Activated CD4-positive, alpha-beta T cell treated with anti-CD3 and anti-CD28 coated beads, Interleukin-10, Interleukin-2, amounts not matched to agents 100 ng/mL and 50 ng/mL, durations not matched to agents 16 hours and 8 hours (primary cell): ENCODE data around the gene MRPL28.
A peak's percentile ranks its signal among the peaks of the same experiment; 100 is the strongest.
"Not testable (repeated sequence)": the region's sequence is repeated elsewhere in the genome, so short reads cannot be mapped to it uniquely, and the experiment has no call there.

Experiments used
- DNase-seq: peaks from one replicate; pipeline ENCODE4 v3.0.0-alpha.2; 2020

Gene MRPL28

DNA sequence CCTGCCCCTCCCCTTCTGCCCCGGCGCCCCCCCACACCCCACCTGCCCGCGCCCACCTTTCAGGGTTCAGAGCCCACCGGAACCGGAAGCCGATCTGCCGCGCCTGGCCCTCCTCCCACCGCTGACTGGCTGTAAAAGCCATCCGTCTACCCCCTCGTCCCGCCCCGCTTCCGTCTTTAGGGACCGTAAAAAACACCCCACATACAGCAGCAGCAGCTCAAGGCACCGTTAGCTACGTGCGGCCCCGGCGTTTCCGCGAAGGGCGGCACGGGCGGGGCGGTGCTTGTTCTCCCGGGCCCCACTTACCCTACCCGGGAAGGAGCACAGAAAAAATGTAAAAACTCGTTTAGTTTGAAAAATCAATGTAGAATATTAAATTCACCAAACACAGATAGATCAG lies at the start of gene MRPL28:
Gene MRPL28, minus strand, starts transcription at position 96 of the 400 bp plus-strand sequence. CDS start 320 bp downstream, outside the sequence.
- DNase-seq = peak; percentile 96

DNA sequence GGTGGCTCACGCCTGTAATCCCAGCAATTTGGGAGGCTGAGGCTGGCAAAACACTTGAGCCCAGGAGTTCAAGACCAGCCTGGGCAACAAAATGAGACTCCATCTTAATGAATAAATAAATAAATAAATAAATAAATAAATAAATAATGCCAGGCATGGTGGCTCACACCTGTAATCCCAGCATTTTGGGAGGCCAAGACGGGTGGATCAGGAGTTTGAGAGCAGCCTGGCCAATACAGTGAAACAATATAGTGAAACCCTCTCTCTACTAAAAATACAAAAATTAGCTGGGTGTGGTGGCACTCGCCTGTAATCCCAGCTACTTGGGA lies 44.8 kb upstream of the MRPL28 start:
- DNase-seq = not testable (repeated sequence)

DNA sequence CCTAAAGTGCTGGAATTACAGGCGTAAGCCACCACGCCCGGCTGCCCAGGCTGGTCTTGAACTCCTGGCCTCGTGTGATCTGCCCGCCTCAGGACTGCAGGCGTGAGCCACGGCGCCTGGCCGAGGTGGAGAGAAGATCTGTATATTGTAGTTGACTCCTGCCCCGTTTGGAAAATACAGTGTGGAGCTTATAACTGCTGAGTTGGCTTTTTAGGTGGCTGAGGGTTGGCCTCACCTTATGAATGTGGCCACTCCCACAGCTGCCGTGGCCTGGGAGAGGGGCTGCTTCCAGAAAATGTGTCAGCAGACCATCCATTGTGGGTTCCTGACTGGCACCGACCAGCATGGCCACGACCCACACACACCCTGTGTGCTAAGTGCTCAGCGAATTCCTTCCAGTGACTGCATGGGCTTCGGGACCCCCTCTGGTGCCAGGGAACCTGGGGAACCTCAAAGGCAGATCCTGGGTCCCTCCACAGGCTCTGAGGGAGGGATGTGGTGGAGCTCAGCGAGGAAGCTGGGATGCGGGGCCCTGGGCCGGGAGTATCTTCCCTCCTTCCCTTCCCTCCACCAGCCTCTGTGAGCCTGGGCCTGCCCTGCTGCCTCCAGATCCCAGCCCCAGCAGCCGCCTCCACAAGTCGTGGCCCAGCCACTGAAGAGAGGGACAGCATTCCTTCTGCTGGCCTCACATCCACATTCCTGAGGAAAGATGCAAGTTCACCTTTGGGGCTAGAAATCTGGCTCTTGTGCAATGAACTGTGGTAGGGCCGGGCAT lies 44.2 kb upstream of the MRPL28 start:
- no peak for DNase-seq

DNA sequence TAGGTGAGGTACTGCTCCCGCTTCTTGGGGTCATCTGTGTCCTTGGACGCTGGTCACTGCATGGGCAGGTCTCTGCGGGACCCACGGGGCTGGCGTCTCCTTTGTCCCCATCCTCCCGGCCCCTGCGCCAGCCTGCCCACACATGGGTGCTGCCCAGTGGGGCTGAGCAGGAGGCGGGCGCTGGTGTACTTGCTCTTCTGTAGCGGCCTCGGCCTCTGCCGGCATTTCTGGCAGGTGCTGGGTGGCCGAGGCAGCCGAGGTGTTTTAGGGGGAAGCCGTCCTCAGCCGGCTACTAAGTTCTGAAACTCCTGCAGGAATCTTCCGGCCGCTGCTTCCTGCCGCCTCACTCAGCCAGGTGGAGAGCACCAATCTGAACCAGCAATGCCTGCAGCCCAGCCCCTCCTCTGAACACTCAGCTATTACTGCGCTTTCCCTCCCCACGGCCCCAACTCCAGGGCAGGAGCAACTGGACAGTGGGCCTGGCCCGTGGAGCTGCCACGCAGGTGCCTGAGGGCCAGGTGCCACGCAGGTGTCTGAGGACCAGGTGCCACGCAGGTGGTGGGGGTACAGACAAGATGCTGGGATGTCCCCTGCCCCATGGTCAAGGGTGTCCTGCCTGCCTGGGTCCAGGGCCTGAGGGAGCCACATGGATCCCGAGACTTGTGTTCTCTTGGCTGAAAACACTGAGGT lies 41.4 kb upstream of the MRPL28 start:
- DNase-seq = no peak

DNA sequence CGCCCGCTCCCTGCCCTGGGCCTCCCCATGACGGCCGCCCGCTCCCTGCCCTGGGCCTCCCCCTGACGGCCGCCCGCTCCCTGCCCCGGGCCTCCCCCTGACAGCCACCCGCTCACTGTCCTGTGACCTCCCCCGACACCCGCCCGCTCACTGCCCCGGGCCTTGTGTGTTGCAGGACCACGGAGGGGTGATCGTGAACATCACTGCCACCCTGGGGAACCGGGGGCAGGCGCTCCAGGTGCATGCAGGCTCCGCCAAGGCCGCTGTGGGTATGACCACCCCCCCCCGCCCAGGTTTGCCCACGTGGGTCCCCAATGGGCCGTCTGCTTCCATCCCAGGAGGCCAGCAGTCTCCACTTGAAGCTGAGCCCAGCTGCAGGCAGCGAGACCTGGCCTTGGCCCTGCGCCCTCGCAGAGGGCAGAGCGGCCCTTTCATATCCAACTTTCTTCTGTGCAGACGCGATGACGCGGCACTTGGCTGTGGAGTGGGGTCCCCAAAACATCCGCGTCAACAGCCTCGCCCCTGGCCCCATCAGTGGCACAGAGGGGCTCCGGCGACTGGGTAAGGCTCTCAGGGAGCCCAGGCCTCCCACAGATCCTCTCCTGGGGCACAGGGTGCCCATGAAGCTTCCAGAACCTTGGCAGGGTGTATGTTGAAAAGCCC lies 40.3 kb upstream of the MRPL28 start:
- no peak for DNase-seq

DNA sequence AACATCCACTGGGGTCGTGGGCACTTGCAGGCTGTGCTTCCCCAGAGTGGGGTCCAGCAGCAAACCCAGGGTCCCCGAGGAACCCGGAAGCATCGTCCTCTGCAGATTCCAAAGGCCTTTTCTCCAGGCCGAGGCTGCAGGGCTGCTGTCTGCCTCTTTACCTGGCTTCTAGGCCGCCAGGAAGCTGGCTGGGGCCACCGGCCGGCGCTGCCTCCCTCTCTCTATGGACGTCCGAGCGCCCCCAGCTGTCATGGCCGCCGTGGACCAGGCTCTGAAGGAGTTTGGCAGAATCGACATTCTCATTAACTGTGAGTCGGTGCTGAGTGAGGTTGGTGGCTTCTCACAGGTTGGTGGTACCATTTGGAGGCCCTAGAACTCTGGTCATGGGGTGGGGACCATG lies 36.9 kb upstream of the MRPL28 start:
- no peak for DNase-seq

DNA sequence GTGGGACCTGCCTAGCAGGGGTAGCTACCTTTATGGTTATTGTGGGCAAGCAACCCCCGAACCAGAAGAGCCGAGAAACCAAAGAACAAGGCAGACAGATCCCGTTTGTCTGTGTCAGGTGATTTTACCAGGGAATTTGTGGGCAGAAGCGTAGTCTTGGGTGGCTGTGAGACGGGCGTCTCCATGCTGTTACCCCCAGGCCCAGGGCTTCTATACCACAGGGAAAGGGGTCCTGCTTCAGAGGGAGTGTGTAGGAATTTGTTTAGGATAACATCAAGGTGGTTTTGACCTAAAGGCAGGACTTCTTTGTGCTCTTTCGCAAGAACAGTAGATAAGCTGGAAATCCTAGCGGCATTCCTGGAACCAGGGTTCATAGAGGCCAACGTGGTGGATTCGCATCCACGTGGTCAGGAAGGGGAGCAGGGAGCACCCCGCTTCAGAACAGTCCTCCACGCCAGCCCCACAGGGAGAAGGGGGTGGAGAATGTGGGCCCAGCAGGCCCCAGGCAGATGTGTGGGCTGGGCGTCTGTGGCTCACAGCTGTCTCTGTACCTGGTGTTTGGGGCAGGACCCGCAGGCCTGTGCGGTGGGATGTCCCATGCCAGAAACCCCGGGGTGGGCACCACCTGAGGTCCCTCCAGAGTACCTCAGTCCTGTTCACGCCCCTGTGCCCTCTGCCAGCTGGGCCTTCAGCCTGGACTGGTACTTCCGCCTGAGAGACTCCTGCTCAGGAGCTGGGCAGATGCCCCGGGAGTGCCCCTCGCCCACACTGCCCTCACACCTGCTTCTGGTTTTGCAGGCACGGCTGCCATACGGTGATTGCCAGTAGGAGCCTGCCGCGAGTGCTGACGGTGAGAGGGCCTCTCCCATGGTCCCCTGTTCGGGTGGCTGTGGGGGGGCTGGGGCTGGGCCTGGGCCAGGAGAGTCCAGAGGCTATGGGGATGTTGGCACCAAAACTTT lies 35.5 kb upstream of the MRPL28 start:
- DNase-seq = no peak

DNA sequence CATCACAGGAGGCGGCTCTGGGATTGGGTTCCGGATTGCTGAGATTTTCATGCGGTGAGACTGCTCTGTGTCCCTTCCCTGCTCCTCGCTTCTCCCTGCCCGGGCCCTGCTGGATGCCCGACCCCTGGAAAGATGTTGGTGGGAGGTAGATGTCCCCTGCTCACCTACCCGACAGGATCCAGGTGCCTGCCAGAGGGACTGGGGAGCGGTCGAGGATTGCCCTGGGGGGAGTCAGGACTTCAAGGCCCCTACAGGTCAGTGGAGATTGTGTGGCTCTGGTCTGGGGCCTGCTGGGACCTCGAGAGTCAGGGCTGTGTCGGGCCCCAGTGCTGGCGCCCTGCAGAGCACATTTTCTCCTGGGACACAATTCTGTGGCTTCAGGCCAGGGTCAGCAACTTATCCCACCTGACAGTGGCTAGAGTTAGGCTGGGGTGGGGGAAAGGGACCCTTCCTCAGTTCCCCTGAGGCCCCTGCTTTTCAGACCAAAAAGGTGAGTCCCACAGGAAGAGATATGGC lies 34.7 kb upstream of the MRPL28 start:
- no peak for DNase-seq

DNA sequence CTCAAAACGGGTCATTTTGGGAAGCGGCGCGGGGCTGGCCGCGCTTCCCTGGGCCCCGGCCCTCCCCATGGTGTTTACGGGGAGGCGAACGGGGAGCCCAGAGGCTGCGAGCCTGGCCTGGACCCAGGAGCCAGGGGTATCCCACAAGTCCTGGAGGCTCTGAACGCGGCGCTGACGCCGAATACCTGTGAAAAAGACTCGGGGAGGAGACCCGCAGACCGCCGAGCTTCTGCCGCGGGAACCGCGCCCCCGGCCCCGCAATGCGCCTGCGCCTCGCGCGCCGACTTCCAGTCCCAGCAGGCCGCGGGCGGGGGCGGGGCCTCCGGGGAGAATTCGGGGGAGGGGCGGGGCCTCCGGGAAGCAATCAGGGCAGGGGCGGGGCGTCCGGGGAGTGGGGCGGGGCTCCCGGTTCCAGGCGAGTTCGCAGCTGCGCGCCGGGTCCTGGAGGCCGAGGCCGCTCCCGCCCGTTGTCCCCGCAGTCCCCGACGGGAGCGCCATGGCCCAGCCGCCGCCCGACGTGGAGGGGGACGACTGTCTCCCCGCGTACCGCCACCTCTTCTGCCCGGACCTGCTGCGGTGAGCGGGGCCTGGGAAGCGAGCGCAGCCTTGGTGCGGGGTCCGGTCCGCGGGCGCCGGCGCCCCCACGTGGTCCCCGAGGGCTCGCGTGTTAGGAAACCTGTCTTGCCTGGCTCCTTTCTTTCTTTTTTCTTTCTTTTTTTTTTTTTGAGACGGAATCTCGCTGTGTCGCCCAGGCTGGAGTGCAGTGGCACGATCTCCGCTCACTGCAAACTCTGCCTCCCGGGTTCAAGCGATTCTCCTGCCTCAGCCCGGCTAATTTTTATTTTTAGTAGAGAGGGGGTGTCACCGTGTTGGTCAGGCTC lies 31.4 kb upstream of the MRPL28 start, which contains the start of gene DECR2:
Gene DECR2, plus strand, starts transcription at position 418 of the 881 bp plus-strand sequence. Its CDS starts 79 bp downstream, at position 497.
- DNase-seq = peak; percentile 97

DNA sequence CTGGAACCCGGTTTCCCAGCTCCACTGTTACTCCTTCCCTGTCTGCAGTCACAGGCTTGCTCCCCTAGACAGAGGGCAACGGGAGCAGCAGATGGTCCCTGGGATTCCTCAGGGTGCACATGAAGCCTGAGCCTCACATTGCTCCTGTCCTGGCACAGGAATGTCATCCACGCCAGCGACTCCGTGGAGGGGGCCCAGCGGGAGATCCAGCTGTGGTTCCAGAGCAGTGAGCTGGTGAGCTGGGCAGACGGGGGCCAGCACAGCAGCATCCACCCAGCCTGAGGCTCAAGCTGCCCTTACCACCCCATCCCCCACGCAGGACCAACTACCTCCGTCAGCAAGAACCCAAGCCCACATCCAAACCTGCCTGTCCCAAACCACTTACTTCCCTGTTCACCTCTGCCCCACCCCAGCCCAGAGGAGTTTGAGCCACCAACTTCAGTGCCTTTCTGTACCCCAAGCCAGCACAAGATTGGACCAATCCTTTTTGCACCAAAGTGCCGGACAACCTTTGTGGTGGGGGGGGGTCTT lies 29.8 kb upstream of the MRPL28 start:
- no peak for DNase-seq

DNA sequence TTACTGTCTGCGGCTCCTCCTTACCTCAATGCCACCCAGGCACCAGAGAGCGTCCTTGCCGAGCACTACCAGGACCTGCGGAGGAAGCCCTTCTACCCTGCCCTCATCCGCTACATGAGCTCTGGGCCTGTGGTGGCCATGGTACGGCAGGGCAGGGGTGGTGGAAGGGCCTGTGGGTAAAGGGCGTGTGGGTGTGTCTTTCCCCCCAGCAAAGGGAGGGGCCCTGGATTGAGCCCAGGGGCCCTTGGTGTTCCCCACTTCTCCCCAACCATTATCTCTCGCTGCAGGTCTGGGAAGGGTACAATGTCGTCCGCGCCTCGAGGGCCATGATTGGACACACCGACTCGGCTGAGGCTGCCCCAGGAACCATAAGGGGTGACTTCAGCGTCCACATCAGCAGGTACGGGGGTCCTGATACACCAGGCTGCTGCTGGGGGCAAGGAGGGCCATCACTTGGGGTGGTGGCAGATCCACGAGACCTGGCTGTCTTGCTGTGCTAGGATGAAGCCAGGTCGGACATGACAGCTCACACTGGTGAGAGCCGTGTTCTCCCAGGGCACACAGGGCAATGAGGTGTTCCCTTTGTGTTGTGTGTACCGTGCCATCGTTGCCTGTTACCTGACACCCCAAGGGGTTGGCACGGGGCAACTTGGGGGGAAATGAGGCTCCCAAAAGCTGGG lies 29.1 kb upstream of the MRPL28 start:
- no peak for DNase-seq

DNA sequence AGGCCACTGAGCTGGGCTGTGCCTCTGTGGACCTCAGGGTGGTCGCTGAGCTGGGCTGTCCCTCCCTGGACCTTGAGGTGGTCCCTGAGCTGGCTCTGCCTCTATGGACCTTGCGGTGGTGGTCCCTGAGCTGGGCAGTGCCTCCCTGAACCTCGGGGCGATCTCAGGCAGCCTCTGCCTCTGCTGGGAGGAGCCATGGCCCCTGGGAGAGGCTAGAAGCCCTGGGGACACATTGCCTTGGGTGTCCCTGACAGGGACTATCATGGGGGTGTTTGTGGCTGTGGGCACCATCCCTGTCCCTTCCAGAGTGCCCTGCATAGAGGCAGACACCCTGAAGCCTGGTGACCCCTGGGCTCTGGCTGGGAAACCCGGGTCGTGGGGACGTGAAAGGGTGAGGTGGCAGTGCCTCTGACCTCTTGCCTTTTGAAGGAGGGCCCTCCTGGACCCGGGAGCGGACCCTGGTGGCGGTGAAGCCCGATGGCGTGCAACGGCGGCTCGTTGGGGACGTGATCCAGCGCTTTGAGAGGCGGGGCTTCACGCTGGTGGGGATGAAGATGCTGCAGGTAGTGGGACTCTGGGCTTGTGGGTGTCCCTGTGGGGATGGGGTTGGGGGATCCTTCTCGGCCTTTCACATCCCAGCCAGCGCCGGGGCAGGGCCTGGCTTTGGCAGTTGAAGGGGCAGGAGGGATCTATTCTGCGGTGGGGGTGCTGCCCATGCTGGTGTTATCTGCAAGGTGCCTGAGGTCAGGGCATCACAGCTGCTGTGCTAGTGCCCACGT lies 28.4 kb upstream of the MRPL28 start:
- DNase-seq = no peak

DNA sequence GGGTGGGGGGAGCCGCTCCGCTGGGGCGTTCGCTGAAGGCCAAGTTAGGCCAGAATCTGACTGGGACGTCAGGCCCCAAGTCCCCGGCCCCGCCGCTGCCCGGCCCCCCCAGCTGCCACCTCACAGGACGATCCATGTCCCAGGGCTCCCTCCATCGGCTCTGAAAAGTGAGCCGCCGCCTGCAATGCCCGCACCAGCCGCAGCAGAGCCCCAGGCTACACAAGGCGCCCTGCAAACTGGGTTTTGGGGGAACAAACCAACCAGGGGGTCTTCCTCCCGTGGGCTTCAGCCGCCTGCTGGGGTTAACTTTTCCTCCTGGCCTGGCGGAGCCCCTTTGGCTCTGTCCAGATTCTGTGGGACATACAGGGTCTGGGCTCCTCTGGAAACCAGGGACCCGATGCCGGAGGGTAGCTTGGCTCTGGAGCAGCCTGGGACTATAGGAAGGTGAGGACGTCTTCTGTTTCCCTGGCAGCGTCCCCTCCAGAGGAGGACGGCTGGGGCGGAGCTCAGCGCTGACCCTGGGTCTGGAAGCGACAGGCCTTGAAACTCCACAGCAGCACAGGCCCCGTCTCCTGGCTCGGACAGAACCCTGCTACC lies 27.5 kb upstream of the MRPL28 start:
- no peak for DNase-seq

DNA sequence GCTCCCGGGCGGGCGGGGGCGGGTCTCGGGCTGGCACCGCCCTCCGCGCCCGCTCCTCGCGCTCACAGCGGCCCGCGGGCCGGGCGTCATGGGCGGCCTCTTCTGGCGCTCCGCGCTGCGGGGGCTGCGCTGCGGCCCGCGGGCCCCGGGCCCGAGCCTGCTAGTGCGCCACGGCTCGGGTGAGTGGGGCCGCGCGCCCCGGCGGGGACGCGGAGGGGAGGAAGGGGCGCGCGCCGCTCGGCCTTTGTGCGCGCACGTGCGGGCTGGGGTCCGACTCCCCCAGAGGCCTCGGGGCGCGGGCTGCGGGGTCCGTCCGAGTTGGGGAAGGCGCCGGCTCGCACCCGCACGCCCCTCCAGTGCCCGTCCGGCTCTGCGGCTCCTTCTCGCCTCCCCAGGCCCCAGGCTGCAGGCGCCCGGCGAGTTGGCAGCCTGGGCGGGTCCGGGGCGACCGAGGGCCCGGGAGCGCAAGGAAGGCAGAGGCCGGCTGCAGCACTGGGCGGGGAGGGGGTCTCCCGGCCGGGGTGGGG lies 26.9 kb upstream of the MRPL28 start, which contains the start of gene NME4:
Gene NME4, plus strand, starts transcription at position 65 of the 527 bp plus-strand sequence. Its CDS starts 24 bp downstream, at position 89.
- DNase-seq = no peak

DNA sequence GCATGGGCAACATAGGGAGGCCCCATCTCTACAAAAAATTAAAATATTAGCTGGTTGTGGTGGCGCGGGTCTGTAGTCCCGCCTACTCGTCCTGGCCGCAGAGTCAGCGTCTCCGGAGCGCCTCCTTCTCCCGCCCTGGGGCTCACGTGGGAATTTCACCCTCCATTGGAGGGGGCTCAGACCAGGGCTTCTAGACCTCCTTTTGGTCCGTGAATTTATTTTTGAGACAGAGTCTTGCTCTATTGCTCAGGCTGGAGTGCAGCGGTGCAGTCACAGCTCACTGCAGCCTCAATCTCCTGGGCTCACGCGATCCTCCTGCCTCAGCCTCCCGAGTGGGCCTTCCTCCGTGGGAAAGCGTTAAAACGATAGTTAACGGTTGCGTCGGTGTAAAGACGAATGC lies 26.3 kb upstream of the MRPL28 start:
- DNase-seq = no peak

DNA sequence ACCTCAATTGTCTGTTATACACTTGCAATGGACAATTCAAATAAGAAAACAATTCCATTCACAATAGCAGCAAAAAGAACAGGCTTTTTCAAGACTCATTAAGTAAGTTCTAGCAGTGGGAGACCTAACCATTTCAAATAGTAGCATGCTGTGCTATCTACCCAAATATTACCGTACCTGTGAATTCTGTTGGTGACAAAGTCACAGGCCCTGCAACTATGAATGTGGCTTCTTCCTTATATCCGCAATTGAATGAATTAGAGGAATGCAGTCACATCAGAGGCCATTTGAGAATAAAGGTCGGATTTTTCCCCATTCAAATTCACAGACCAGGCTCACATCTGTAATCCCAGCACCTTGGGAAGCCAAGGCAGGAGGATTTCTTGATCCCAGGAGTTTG lies 25.9 kb upstream of the MRPL28 start:
- no peak for DNase-seq

DNA sequence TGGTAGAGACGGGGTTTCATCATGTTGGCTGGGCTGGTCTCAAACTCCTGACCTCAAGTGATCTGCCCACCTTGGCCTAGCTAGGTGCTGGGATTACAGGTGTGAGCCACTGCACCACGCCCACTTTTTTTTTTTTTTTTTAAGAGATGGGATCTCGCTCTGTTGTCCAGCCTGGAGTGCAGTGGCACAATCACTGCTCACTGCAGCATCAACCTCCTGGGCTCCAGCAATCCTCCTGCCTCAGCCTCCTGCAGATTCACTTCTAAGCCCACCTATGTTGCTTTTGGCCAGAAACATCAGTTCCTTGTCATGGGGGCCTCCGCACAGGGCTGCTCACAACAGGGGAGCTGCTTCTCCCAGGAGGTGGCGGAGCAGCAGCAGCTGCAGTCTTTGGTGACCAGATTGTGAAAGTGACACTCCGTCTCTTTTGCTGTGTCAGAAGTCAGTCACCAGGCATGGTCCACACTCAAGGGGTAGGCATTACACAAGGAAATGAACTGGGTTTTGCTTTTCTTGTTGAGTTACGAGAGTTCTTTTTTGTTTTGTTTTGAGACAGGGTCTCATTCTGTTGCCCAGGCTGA lies 22.2 kb upstream of the MRPL28 start:
- DNase-seq = peak; percentile 38

DNA sequence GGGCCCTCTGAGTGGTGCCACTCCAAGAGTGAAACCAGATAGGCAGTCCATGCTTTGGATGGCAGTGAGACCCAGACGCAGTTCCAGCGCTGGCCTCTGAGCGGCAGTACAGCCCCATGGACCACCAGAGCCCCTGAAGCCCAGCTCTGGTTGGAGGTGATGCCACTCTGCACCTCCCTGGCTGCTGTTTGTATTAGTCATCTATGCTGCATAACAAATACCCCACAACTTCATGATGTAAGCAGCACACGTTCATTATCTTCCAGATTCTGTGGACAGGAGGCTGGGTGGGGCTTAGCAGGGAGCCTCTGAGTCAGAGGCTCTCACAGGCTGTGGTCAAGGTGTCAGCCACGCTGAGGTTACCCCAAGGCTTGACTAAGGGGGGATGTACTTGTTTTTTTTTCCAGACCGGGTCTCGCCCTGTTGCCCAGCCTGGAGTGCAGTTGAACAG lies 21.6 kb upstream of the MRPL28 start:
- DNase-seq = peak; percentile 88
